Measurements from ENCODE around the gene TICAM2. TPM values are rescaled to one million over a fixed set of nuclear protein-coding genes. Genes with fewer than 3 reads are reported as not detected.
"Not testable (repeated sequence)": the region's sequence is repeated elsewhere in the genome, so short reads cannot be mapped to it uniquely, and the experiment has no call there.

The TICAM2 gene
- 10 to 100 TPM in 1 of 2 donors, 1 to 10 TPM in 1; 6.1 to 11.1 TPM for total RNA-seq

GRCh38 chr5:115601701-115602590 is at the start of gene TICAM2:
TSS of gene TICAM2 (minus strand) at chr5:115602479. CDS start at chr5:115581256, 21,223 bp downstream.
- H3K27me3 Mint-ChIP-seq = no peaks in the 10 kb centered on the region
- peak; percentile 92 to 93 for ATAC-seq
- peaks cover 20% of the 10 kb centered on the region for H3K36me3 Mint-ChIP-seq
- H3K4me1 Mint-ChIP-seq (ENCODE audit: low read depth in 2 of 2) = peaks cover 35 to 39% of the 10 kb centered on the region in 2 donors
- peak within 1 kb of the TSS; percentile 80 to 81 for H3K27ac Mint-ChIP-seq
- no peaks in the 10 kb centered on the region for H3K9me3 Mint-ChIP-seq
- DNase-seq (ENCODE audit: low spot score) = peak; percentile 85
- H3K4me3 Mint-ChIP-seq = peak within 1 kb of the TSS; percentile 70

GRCh38 chr5:115649541-115649940 is 47.3 kb upstream of the TICAM2 start:
- Mint-ChIP-seq H3K9me3 (no peaks in the 10 kb centered on the region), H3K27me3 (peaks cover 19 to 29% of the 10 kb centered on the region in 2 donors), H3K36me3 (no peaks in the 10 kb centered on the region), H3K27ac (no peak overlapping the region), H3K4me3 (no peak overlapping the region), H3K4me1 (ENCODE audit: low read depth in 2 of 2) (no peaks in the 10 kb centered on the region)
- no peak for DNase-seq (ENCODE audit: low spot score)
- no peak for ATAC-seq

- H3K36me3 Mint-ChIP-seq = no peaks in the 10 kb centered on the region
- peaks cover 26 to 39% of the 10 kb centered on the region in 2 donors for H3K27me3 Mint-ChIP-seq
- no peaks in the 10 kb centered on the region for H3K9me3 Mint-ChIP-seq
- H3K4me3 Mint-ChIP-seq = no peak overlapping the region
- DNase-seq (ENCODE audit: low spot score) = no peak
- ATAC-seq = no peak
- H3K27ac Mint-ChIP-seq = no peak overlapping the region
- no peaks in the 10 kb centered on the region for H3K4me1 Mint-ChIP-seq (ENCODE audit: low read depth in 2 of 2)
Measured at GRCh38 chr5:115648056-115648455, 45.8 kb upstream of the TICAM2 start.

- H3K9me3 Mint-ChIP-seq; H3K4me3 Mint-ChIP-seq; H3K4me1 Mint-ChIP-seq (ENCODE audit: low read depth in 2 of 2); H3K36me3 Mint-ChIP-seq; ATAC-seq; H3K27ac Mint-ChIP-seq; DNase-seq (ENCODE audit: low spot score): not testable (repeated sequence)
- peaks cover 32 to 39% of the 10 kb centered on the region in 2 donors for H3K27me3 Mint-ChIP-seq
Measured at GRCh38 chr5:115645386-115645785, 43.1 kb upstream of the TICAM2 start.

GRCh38 chr5:115644046-115644445 is 41.8 kb upstream of the TICAM2 start:
- Mint-ChIP-seq H3K27me3 (peaks cover 29 to 32% of the 10 kb centered on the region in 2 donors), H3K9me3 (no peaks in the 10 kb centered on the region), H3K27ac (no peak overlapping the region), H3K4me1 (ENCODE audit: low read depth in 2 of 2) (peaks cover 2 to 11% of the 10 kb centered on the region in 2 donors), H3K4me3 (no peak overlapping the region), H3K36me3 (no peaks in the 10 kb centered on the region)
- ATAC-seq (no peak), DNase-seq (ENCODE audit: low spot score) (no peak)

GRCh38 chr5:115641948-115642347 is 39.7 kb upstream of the TICAM2 start:
- peaks cover 32% of the 10 kb centered on the region in 2 donors for H3K27me3 Mint-ChIP-seq

GRCh38 chr5:115640274-115640673 is 38.0 kb upstream of the TICAM2 start:
- Mint-ChIP-seq H3K9me3 (no peaks in the 10 kb centered on the region), H3K4me3 (no peak overlapping the region), H3K27me3 (peaks cover 18 to 26% of the 10 kb centered on the region in 2 donors), H3K27ac (no peak overlapping the region), H3K36me3 (no peaks in the 10 kb centered on the region), H3K4me1 (ENCODE audit: low read depth in 2 of 2) (peaks cover 5 to 22% of the 10 kb centered on the region in 2 donors)
- DNase-seq (ENCODE audit: low spot score) = no peak
- peak; percentile 43 to 55 for ATAC-seq

More at GRCh38 chr5:115641948-115642347, 39.7 kb upstream of the TICAM2 start:
- Mint-ChIP-seq H3K4me1 (ENCODE audit: low read depth in 2 of 2) (peaks cover 5 to 22% of the 10 kb centered on the region in 2 donors), H3K27ac (no peak overlapping the region), H3K36me3 (no peaks in the 10 kb centered on the region), H3K9me3 (no peaks in the 10 kb centered on the region), H3K4me3 (no peak overlapping the region)
- DNase-seq (ENCODE audit: low spot score) (no peak), ATAC-seq (no peak)

GRCh38 chr5:115639377-115639776 is 37.1 kb upstream of the TICAM2 start:
- H3K9me3 Mint-ChIP-seq = no peaks in the 10 kb centered on the region
- H3K4me1 Mint-ChIP-seq (ENCODE audit: low read depth in 2 of 2) = peaks cover 6 to 26% of the 10 kb centered on the region in 2 donors
- peaks cover 9 to 18% of the 10 kb centered on the region in 2 donors for H3K27me3 Mint-ChIP-seq
- no peak overlapping the region for H3K4me3 Mint-ChIP-seq
- ATAC-seq (no peak), DNase-seq (ENCODE audit: low spot score) (no peak)
- H3K36me3 Mint-ChIP-seq = no peaks in the 10 kb centered on the region
- H3K27ac Mint-ChIP-seq = no peak overlapping the region

- Mint-ChIP-seq H3K9me3 (no peaks in the 10 kb centered on the region), H3K27me3 (peaks cover 0 to 14% of the 10 kb centered on the region in 2 donors), H3K36me3 (no peaks in the 10 kb centered on the region), H3K4me3 (no peak overlapping the region), H3K4me1 (ENCODE audit: low read depth in 2 of 2) (peaks cover 8 to 35% of the 10 kb centered on the region in 2 donors), H3K27ac (no peak overlapping the region)
- DNase-seq (ENCODE audit: low spot score) (no peak), ATAC-seq (no peak)
Measured at GRCh38 chr5:115637507-115637906, 35.2 kb upstream of the TICAM2 start.

GRCh38 chr5:115636008-115636407 is 33.7 kb upstream of the TICAM2 start:
- no peak for DNase-seq (ENCODE audit: low spot score)
- Mint-ChIP-seq H3K9me3 (no peaks in the 10 kb centered on the region), H3K27me3 (peaks cover 0 to 11% of the 10 kb centered on the region in 2 donors), H3K36me3 (no peaks in the 10 kb centered on the region), H3K4me1 (ENCODE audit: low read depth in 2 of 2) (peaks cover 8 to 35% of the 10 kb centered on the region in 2 donors), H3K4me3 (no peak overlapping the region), H3K27ac (no peak overlapping the region)
- ATAC-seq = no peak

GRCh38 chr5:115634343-115635132 is 32.3 kb upstream of the TICAM2 start:
- Mint-ChIP-seq H3K27ac (peak overlapping the region; percentile 73 to 82), H3K27me3 (peaks cover 0 to 9% of the 10 kb centered on the region in 2 donors), H3K9me3 (no peaks in the 10 kb centered on the region), H3K4me1 (ENCODE audit: low read depth in 2 of 2) (peaks cover 6 to 24% of the 10 kb centered on the region in 2 donors), H3K36me3 (no peaks in the 10 kb centered on the region), H3K4me3 (peak overlapping the region; percentile 80)
- DNase-seq (ENCODE audit: low spot score) = peak; percentile 89
- ATAC-seq = peak; percentile 89 to 93

GRCh38 chr5:115629903-115630302 is 27.6 kb upstream of the TICAM2 start:
- no peak overlapping the region for H3K4me3 Mint-ChIP-seq
- ATAC-seq (no peak), DNase-seq (ENCODE audit: low spot score) (no peak)
- H3K4me1 Mint-ChIP-seq (ENCODE audit: low read depth in 2 of 2) = peaks cover 11 to 16% of the 10 kb centered on the region in 2 donors
- H3K27me3 Mint-ChIP-seq = peaks cover 0 to 2% of the 10 kb centered on the region in 2 donors
- H3K36me3 Mint-ChIP-seq = no peaks in the 10 kb centered on the region
- H3K27ac Mint-ChIP-seq = no peak overlapping the region
- H3K9me3 Mint-ChIP-seq = no peaks in the 10 kb centered on the region

- Mint-ChIP-seq H3K9me3 (no peaks in the 10 kb centered on the region), H3K4me1 (ENCODE audit: low read depth in 2 of 2) (peaks cover 9 to 12% of the 10 kb centered on the region in 2 donors), H3K36me3 (no peaks in the 10 kb centered on the region), H3K4me3 (peak overlapping the region; percentile 38), H3K27me3 (no peaks in the 10 kb centered on the region), H3K27ac (peak overlapping the region; percentile 47 to 65)
- no peak for DNase-seq (ENCODE audit: low spot score)
- ATAC-seq = no peak
Measured at GRCh38 chr5:115627295-115627865, 25.1 kb upstream of the TICAM2 start.

All from natural killer cell treated with Interleukin-12 subunit alpha and Interleukin-12 subunit beta and Interleukin-15 and Interleukin-18, amount 100 ng/mL, for 72 hours (primary cell).